CD4-positive, alpha-beta T cell treated with Interleukin-4 for 4 hours (primary cell): ENCODE measurements around the gene CENPX.

Experiments used
- DNase-seq: peaks from one replicate; pipeline ENCODE4 v3.0.0-alpha.2; 2020

Gene CENPX

GRCh38 chr17:82055023-82055964 lies 32.6 kb upstream of the CENPX start:
- no peak for DNase-seq

GRCh38 chr17:82054351-82055022 lies 31.8 kb upstream of the CENPX start:
- no peak for DNase-seq

- no peak for DNase-seq
Observed at GRCh38 chr17:82053556-82054263, 31.0 kb upstream of the CENPX start.

- no peak for DNase-seq
Observed at GRCh38 chr17:82053130-82053529, 30.5 kb upstream of the CENPX start.

GRCh38 chr17:82052638-82053059 lies 30.0 kb upstream of the CENPX start:
- no peak for DNase-seq

GRCh38 chr17:82051776-82052637 lies 29.3 kb upstream of the CENPX start, which contains the start of the genes GPS1 and RFNG:
Gene GPS1, plus strand, starts transcription at chr17:82051898. Its CDS starts 34 bp downstream, at chr17:82051932.
Gene RFNG, minus strand, starts transcription at chr17:82051811. Its CDS starts 45 bp downstream, at chr17:82051766.
- peak; percentile 68 for DNase-seq

- DNase-seq, result no peak
Observed at GRCh38 chr17:82050761-82051641, 28.3 kb upstream of the CENPX start.

GRCh38 chr17:82050152-82050760 lies 27.6 kb upstream of the CENPX start:
- no peak for DNase-seq

GRCh38 chr17:82049521-82049971 lies 26.9 kb upstream of the CENPX start:
- no peak for DNase-seq

- no peak for DNase-seq
Observed at GRCh38 chr17:82049106-82049505, 26.4 kb upstream of the CENPX start.

GRCh38 chr17:82048571-82048971 lies 25.9 kb upstream of the CENPX start:
- no peak for DNase-seq

- no peak for DNase-seq
Observed at GRCh38 chr17:82047914-82048570, 25.4 kb upstream of the CENPX start.

- no peak for DNase-seq
Observed at GRCh38 chr17:82047379-82047778, 24.7 kb upstream of the CENPX start.

- no peak for DNase-seq
Observed at GRCh38 chr17:82046903-82047302, 24.2 kb upstream of the CENPX start.

GRCh38 chr17:82045936-82046484 lies 23.3 kb upstream of the CENPX start:
- no peak for DNase-seq

GRCh38 chr17:82043507-82043906 lies 20.8 kb upstream of the CENPX start:
- no peak for DNase-seq

- DNase-seq, result no peak
Observed at GRCh38 chr17:82042649-82043048, 20.0 kb upstream of the CENPX start.

GRCh38 chr17:82041144-82041814 lies 18.6 kb upstream of the CENPX start:
- DNase-seq, result no peak

GRCh38 chr17:82039695-82040299 lies 17.1 kb upstream of the CENPX start:
- no peak for DNase-seq
